Measurements from ENCODE around the gene HACL1.

Gene HACL1

DNA sequence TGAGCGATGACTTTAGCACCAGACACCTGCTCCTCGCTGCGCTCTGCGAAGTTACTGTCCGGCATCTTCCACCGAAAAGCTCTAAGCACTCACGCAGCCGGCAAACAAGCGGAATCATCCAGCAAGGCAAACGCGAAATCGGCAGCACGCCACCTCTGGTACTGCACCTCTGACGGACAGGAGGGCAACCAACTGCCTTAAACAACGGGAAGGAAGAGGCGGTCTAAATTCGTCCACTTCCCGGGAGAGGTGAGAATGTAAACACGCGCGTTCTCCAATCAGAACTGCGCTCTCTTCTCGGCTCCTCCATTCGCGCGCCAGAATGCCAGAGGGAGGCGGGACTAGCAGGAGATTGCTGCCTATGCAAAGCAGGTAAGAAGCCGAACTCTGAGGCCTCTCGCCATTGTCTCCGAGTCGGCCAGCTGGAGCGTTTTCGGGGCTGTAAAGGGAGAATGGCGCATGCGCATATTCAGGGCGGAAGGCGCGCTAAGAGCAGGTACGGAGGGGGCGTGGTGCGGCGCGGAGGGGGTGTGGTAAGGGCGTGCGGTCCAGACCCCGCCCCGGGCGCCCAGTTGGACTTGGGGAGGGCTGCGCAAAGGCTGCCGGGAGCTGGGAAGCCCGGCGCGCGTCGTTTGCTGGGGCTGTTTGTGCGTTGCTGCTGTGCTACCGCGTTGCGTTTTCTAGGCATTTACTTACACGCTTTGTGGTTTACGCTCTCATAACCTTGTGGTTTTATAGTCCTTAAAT is at the start of gene HACL1, which contains the start of gene BTD:
Gene HACL1 (minus strand): TSS at position 171 of the 747 bp plus-strand sequence. CDS start 106 bp downstream, at position 65.
Gene BTD (plus strand): TSS at position 347 of the 747 bp plus-strand sequence. CDS start 33,695 bp downstream, outside the sequence.
- DNase-seq (ENCODE audit: low read depth, low spot score), result peak; percentile 97

DNA sequence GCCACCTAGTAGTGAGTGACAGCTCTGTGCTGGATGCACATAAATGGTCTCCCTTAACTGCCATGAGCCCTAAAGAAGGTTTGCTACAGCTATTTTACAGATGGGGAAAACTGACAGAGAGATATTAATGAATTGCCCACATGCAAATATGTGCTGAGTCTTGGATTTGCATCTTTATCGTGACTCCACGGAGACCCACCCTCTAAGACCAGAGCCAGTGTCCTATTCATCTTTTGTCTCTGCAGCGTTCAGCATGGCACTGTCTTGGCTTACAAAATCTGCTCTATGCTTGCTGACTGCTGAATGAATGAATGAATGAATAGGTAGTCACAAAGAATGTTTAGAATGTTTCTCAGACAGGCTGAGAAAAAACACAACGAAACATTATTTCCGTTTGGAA is 48.5 kb upstream of the HACL1 start:
- DNase-seq (ENCODE audit: low read depth, low spot score), result no peak

DNA sequence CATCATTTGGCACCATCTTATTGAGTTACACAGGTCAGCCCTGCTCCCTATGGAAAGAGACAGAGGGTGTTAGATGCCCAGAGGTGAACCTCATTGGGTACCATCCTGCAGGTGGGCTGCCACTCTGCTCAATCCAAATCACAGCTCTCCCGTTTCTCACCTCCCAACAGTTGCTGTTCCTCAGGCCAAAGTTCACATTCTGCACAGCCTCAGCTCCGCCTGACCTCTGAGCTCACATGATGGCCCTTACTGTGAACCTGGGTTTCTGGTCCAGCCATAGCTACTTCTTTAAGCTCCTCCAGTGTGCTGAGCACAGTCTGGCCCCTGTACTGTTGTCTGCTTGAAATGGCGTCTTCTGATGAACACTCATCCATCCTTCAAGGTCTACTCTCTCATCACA is 48.0 kb upstream of the HACL1 start:
- no peak for DNase-seq (ENCODE audit: low read depth, low spot score)

GRCh38 chr3:15647611-15648167 is 46.3 kb upstream of the HACL1 start:
- peak; percentile 77 for DNase-seq (ENCODE audit: low read depth, low spot score)

DNA sequence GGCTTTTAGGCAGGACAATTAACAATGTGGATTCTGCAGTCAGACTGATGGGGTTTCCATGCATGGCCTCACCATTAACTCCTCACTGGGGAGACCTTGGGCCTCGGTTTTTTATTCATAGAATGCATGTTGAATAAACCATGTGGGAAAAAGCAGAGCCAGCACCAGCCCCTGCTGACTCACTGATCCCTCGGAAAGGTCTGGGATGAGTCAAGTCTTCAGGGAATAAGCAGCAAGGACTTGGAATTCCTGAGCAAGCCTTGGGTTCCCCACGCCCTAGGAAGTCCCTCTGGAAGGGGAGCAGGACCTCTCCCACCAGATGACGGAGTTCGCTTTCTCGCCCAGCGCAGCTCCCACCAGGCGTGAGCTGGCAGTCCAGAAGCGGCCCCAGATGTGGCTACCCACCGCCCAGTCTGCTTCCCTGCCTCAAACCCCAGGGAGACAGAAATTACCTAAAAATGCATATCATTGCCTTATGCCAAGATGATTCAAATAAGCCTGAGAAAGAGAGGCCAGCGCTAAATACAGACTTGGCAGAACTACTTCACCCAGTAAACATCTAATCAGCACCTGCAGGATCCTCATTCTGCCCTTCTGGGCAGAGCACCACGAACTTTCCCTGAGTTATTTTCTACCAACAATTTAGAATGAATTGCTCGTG is 45.6 kb upstream of the HACL1 start:
- DNase-seq (ENCODE audit: low read depth, low spot score), result peak; percentile 98

- no peak for DNase-seq (ENCODE audit: low read depth, low spot score)
Measured at GRCh38 chr3:15645740-15646501, 44.6 kb upstream of the HACL1 start.

DNA sequence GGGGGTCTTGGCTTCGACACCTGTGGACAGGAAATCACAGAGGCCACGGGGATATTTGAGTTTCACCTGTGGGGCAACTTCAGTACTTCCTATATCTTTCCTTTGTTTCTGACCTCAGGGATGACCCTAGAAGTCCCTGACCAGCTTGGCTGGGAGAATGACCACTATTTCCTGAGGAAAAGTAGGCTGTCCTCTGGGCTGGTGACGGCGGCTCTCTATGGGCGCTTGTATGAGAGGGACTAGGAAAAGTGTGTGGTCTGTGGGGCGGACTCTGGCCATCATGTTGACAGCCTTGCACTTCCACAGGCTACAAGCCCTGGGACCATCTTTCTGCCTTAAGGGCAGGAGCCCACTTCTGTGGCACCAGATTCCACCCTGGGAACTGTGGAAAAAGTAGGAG is 43.9 kb upstream of the HACL1 start:
- no peak for DNase-seq (ENCODE audit: low read depth, low spot score)

DNA sequence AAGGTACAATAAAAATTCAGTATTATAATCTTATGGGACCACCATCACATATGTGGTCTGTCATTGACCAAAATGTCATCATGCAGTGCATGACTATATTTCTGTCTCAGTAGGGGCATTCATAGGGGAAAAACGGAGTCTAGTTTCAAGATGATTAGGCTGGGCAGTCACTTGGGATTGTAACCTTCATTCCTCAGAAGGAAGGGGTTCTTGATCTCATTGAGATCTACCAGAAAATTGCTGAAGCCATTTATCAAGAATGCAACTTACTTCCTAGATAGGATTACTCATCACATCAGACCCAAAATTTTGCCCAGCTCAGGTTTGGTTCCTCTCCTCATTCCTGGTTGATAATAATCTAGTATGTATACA is 37.5 kb upstream of the HACL1 start:
- no peak for DNase-seq (ENCODE audit: low read depth, low spot score)

DNA sequence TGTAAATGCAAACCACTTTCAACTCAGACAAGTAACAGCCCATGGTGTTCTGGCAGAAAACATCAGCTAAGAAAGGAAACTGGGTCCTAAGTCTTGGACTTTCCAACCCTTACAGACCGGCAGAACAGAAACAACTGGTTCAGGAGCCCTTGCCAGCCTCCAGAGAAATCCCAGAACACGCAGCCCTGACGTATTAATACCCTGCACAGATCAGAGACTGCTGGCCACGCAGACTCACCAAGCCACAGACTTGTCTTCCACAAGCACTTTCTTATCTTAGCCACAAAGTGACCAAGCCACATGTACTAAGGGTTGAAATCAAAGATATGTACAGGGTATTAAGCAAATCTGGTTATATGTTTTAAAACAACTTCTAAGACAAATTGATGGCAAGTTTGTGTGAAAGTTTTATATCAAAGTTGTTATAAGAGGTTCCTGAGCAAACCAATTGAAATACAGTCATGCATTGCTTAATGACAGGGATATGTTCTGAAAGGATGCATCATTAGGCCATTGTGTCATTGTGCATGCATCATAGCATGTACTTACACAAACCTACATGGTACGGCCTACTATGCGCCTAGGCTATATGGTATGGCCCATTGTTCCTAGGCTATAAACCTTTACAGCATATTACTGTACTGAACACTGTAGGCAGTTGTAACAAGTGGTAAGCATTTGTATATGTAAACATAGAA is 37.0 kb upstream of the HACL1 start:
- DNase-seq (ENCODE audit: low read depth, low spot score), result no peak

GRCh38 chr3:15637131-15637951 is 36.0 kb upstream of the HACL1 start:
- DNase-seq (ENCODE audit: low read depth, low spot score), result no peak

DNA sequence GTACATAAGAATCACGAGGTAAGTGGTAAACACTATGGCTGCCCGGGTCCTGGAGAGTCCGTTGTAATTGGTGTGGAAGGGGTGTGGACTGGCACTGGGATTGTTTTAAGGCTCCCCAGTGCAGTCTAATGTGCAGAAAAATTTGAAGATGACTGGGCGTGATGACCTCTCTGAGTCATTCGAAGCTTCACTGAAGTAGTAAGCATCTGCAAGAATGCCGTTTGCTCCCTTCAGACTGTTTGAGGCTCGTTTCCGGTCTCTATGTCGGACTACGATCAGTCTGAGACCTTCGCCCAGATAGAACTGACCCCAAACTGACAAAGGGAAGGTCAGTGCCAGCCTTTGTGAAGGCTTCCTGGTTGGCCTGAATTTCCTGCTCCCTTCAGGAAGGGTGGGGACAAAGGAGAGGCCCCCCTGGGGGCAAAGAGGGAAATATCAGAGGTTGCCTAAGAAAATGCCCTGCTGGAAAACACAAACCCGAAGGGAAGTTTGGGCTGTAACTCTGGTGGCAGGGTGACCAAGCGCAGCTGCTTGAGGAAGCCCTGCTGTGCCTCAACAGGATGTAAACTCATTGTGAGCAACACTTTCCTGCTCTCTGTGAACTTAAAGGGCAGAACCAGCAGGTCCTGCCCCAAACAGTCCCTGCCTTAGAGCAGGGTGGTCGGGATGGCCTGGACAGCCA is 34.8 kb upstream of the HACL1 start:
- no peak for DNase-seq (ENCODE audit: low read depth, low spot score)

DNA sequence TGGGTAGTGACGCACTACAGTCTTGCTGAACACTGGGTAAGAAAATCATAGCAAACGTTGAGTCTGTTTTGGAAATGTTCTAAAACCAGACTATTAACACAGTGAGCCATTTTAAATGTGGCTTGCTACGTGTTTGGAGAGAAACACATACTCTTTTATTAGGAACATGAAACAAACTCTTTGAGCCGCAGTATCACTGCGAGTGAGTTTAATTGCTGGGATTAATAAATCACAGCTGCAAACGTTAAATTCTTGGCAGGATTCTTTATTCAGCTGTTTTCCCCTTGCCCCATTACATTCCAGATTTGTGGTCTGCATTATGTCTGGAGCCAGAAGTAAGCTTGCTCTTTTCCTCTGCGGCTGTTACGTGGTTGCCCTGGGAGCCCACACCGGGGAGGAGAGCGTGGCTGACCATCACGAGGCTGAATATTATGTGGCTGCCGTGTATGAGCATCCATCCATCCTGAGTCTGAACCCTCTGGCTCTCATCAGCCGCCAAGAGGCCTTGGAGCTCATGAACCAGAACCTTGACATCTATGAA is 33.8 kb upstream of the HACL1 start:
- no peak for DNase-seq (ENCODE audit: low read depth, low spot score)

- DNase-seq (ENCODE audit: low read depth, low spot score), result no peak
Measured at GRCh38 chr3:15634671-15635070, 33.3 kb upstream of the HACL1 start.

- DNase-seq (ENCODE audit: low read depth, low spot score), result no peak
Measured at GRCh38 chr3:15633766-15634598, 32.6 kb upstream of the HACL1 start.

- no peak for DNase-seq (ENCODE audit: low read depth, low spot score)
Measured at GRCh38 chr3:15633159-15633558, 31.8 kb upstream of the HACL1 start.

DNA sequence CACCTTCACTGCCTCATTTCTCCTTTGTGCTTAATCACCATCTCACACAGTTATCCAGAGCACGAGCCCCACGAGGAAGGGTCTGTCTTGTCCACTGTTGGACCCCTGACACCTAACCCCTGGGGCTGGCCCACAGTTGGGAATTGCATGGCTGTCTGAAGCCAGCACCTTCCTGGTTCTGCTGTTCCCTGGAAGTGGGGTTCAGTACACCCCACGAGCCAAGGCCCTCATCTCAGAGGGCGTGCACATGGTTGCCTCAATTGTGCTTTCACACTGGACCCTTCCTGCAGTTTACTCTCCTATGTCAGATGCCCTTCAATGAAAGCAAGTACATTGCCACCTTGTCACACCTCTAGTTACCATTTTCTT is 30.8 kb upstream of the HACL1 start:
- no peak for DNase-seq (ENCODE audit: low read depth, low spot score)

- no peak for DNase-seq (ENCODE audit: low read depth, low spot score)
Measured at GRCh38 chr3:15631426-15632211, 30.2 kb upstream of the HACL1 start.

Data from smooth muscle cell of the brain vasculature (primary cell).